Mucosa of stomach (tissue), 1 donor: ENCODE data around the gene FFAR3.

Experiments used
- H3K27me3 ChIP-seq: one replicate; pipeline ENCODE4 v1.7.0; 2013; ENCODE audit warnings: mild to moderate bottlenecking, low read length; ENCODE audit not compliant: control insufficient read depth, insufficient read depth
- H3K36me3 ChIP-seq: one replicate; pipeline ENCODE4 v1.7.0; 2013; ENCODE audit warnings: low read length; ENCODE audit not compliant: control insufficient read depth, insufficient read depth
- H3K4me1 ChIP-seq: one replicate; pipeline ENCODE4 v1.7.0; 2013; ENCODE audit warnings: mild to moderate bottlenecking, low read length; ENCODE audit not compliant: control insufficient read depth, insufficient read depth
- H3K4me3 ChIP-seq: one replicate; pipeline ENCODE4 v1.7.0; 2013; ENCODE audit warnings: low read length
- H3K9ac ChIP-seq: one replicate; pipeline ENCODE4 v1.7.0; 2013; ENCODE audit warnings: mild to moderate bottlenecking, low read length, moderate library complexity
- H3K9me3 ChIP-seq: one replicate; pipeline ENCODE4 v1.7.0; 2013; ENCODE audit warnings: mild to moderate bottlenecking, low read length, moderate library complexity; ENCODE audit not compliant: control insufficient read depth
- donor health status: Pancreatic carcinoma.

Gene FFAR3

GRCh38 chr19:35403116-35403760 is 45.0 kb downstream of the FFAR3 start:
- no peak overlapping the region for H3K9ac ChIP-seq
- no peaks in the 10 kb centered on the region for H3K36me3 ChIP-seq
- no peaks in the 10 kb centered on the region for H3K4me1 ChIP-seq
- H3K9me3 ChIP-seq, result no peaks in the 10 kb centered on the region
- H3K27me3 ChIP-seq, result no peaks in the 10 kb centered on the region
- no peak overlapping the region for H3K4me3 ChIP-seq

GRCh38 chr19:35404879-35405622 is 46.8 kb downstream of the FFAR3 start:
- no peaks in the 10 kb centered on the region for H3K9me3 ChIP-seq
- H3K4me1 ChIP-seq, result no peaks in the 10 kb centered on the region
- no peak overlapping the region for H3K4me3 ChIP-seq
- no peaks in the 10 kb centered on the region for H3K36me3 ChIP-seq
- H3K27me3 ChIP-seq, result no peaks in the 10 kb centered on the region
- H3K9ac ChIP-seq, result no peak overlapping the region

GRCh38 chr19:35407619-35408018 is 49.4 kb downstream of the FFAR3 start:
- Histone ChIP-seq H3K9me3 (no peaks in the 10 kb centered on the region), H3K4me1 (no peaks in the 10 kb centered on the region), H3K36me3 (no peaks in the 10 kb centered on the region), H3K4me3 (no peak overlapping the region), H3K27me3 (no peaks in the 10 kb centered on the region), H3K9ac (no peak overlapping the region)

- no peaks in the 10 kb centered on the region for H3K36me3 ChIP-seq
- no peaks in the 10 kb centered on the region for H3K9me3 ChIP-seq
- H3K4me1 ChIP-seq, result no peaks in the 10 kb centered on the region
- H3K27me3 ChIP-seq, result no peaks in the 10 kb centered on the region
- no peak overlapping the region for H3K9ac ChIP-seq
- H3K4me3 ChIP-seq, result no peak overlapping the region
Observed at GRCh38 chr19:35408284-35409171, 50.3 kb downstream of the FFAR3 start.

- no peaks in the 10 kb centered on the region for H3K4me1 ChIP-seq
- no peak overlapping the region for H3K4me3 ChIP-seq
- H3K27me3 ChIP-seq, result no peaks in the 10 kb centered on the region
- no peaks in the 10 kb centered on the region for H3K9me3 ChIP-seq
- no peaks in the 10 kb centered on the region for H3K36me3 ChIP-seq
- H3K9ac ChIP-seq, result no peak overlapping the region
Observed at GRCh38 chr19:35409191-35409590, 50.9 kb downstream of the FFAR3 start.
